Gastroesophageal sphincter (tissue), 3 donors: ENCODE measurements around the gene CTSS.

Experiments
- EP300 ChIP-seq: sonication (generic); formaldehyde crosslinking; IDR thresholded peaks from one replicate; pipeline ENCODE4 v1.6.1; 2017; ENCODE audit warnings: antibody characterized with exemption, mild to moderate bottlenecking
- POLR2A ChIP-seq, 2 donors: fragments of 450-650 bp; IDR thresholded peaks; one replicate each; pipeline ENCODE4 v1.6.1; 2017; ENCODE audit warnings: antibody characterized with exemption in 2 of 2, mild to moderate bottlenecking in 2 of 2, moderate library complexity in 1 of 2
- TF ChIP-seq, protein P1 (sequence below), 4 experiments: fragments of 200-600 bp in 2 of 4; fragments of 450-650 bp in 2 of 4; sonication (generic) in 1 of 4; IDR thresholded peaks; one replicate each; pipeline ENCODE4 v1.5.1; 2017 to 2019; ENCODE audit warnings: antibody characterized with exemption in 4 of 4, mild to moderate bottlenecking in 2 of 4, moderate library complexity in 2 of 4

DNA sequence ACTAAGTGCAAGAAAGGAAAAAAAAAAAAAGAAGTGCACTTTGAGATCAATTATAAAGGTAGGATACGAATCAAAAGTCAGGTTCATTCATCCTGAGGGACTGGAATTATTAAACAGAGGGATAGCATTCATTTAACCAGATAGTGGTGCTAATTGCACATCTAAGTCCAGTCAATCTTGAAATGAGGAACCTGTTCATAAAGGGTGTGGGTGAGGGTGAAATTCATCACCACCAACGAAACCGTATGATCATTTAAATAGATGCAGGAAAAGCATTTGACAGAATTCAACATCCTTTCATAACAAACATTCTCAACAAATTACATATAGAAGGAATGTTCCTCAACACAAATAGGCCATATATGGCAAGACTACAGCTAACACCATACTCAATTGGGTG lies 5.6 kb downstream of the CTSS start:
- TF ChIP-seq, protein P1, sequence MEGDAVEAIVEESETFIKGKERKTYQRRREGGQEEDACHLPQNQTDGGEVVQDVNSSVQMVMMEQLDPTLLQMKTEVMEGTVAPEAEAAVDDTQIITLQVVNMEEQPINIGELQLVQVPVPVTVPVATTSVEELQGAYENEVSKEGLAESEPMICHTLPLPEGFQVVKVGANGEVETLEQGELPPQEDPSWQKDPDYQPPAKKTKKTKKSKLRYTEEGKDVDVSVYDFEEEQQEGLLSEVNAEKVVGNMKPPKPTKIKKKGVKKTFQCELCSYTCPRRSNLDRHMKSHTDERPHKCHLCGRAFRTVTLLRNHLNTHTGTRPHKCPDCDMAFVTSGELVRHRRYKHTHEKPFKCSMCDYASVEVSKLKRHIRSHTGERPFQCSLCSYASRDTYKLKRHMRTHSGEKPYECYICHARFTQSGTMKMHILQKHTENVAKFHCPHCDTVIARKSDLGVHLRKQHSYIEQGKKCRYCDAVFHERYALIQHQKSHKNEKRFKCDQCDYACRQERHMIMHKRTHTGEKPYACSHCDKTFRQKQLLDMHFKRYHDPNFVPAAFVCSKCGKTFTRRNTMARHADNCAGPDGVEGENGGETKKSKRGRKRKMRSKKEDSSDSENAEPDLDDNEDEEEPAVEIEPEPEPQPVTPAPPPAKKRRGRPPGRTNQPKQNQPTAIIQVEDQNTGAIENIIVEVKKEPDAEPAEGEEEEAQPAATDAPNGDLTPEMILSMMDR (IDR thresholded peaks at IDR 0.05), result no peak
- TF ChIP-seq POLR2A (IDR thresholded peaks at IDR 0.05) (no peak), EP300 (no peak)
